PC-3 (cell line): ENCODE measurements around the gene RHOJ.

Source experiments
- EZH2 ChIP-seq: fragments of 300-600 bp; sonication (generic); IDR thresholded peaks from one replicate; pipeline ENCODE4 v1.6.1; 2017; ENCODE audit warnings: antibody characterized with exemption, mild to moderate bottlenecking, low read length; ENCODE audit not compliant: unreplicated experiment
- TF ChIP-seq, protein P1 (sequence below): fragments of 300-600 bp; sonication (generic); conservative IDR thresholded peaks from 2 replicates; pipeline ENCODE4 v1.5.1; 2017; ENCODE audit warnings: antibody characterized with exemption, low read depth, mild to moderate bottlenecking, low read length

DNA sequence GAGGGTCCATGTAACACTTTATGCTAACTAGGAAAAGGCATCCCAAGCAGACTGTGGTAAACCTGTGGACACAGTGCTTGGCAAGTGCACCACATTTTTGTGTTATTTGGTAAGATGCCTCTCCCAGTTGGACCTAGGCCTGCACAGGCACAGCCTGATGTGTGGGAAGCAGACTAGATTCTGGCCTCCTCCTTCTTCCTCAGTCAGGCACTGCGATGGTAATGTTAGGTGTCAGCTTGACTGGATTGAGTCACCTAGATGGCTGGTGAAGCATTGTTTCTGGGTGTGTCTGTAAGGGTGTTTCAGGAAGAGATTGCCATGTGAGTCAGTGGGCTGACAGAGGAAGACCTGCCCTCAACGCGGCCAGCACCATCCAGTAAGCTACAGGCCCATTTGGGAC is 25.3 kb upstream of the RHOJ start:
- TF ChIP-seq, protein P1, sequence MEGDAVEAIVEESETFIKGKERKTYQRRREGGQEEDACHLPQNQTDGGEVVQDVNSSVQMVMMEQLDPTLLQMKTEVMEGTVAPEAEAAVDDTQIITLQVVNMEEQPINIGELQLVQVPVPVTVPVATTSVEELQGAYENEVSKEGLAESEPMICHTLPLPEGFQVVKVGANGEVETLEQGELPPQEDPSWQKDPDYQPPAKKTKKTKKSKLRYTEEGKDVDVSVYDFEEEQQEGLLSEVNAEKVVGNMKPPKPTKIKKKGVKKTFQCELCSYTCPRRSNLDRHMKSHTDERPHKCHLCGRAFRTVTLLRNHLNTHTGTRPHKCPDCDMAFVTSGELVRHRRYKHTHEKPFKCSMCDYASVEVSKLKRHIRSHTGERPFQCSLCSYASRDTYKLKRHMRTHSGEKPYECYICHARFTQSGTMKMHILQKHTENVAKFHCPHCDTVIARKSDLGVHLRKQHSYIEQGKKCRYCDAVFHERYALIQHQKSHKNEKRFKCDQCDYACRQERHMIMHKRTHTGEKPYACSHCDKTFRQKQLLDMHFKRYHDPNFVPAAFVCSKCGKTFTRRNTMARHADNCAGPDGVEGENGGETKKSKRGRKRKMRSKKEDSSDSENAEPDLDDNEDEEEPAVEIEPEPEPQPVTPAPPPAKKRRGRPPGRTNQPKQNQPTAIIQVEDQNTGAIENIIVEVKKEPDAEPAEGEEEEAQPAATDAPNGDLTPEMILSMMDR, result no peak
- no peak for TF ChIP-seq EZH2
